GM03348 (cell line): ENCODE data around the gene CD6.

ENCODE experiments used
- DNase-seq: peaks from one replicate; pipeline ENCODE4 v3.0.0; 2012; ENCODE audit warnings: low spot score

The CD6 gene

DNA sequence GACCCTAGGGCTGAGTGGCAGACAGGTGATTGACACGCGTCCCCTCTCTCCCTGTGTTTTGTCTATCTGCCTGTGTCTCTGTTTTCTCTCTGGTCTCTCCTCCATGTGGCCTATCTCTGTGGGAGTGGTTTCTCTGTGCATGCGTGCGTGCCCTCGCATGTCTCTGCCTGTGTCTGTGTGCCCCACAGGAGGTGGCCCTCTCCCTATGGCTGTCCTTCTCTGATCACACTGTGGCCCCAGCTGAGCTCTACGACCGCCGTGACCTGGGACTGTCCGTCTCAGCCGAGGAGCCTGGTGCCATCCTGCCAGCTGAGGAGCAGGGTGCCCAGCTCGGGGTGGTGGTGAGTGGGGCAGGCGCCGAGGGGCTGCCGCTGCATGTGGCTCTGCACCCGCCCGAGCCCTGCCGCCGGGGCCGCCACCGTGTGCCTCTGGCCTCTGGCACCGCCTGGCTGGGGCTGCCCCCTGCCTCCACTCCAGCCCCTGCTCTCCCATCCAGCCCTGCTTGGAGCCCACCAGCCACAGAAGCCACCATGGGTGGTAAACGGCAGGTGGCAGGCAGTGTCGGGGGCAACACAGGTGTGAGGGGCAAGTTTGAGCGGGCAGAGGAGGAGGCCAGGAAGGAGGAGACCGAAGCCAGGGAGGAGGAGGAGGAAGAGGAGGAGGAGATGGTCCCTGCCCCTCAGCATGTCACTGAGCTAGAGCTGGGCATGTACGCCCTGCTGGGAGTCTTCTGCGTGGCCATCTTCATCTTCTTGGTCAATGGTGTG is 35.6 kb upstream of the CD6 start:
- no peak for DNase-seq

DNA sequence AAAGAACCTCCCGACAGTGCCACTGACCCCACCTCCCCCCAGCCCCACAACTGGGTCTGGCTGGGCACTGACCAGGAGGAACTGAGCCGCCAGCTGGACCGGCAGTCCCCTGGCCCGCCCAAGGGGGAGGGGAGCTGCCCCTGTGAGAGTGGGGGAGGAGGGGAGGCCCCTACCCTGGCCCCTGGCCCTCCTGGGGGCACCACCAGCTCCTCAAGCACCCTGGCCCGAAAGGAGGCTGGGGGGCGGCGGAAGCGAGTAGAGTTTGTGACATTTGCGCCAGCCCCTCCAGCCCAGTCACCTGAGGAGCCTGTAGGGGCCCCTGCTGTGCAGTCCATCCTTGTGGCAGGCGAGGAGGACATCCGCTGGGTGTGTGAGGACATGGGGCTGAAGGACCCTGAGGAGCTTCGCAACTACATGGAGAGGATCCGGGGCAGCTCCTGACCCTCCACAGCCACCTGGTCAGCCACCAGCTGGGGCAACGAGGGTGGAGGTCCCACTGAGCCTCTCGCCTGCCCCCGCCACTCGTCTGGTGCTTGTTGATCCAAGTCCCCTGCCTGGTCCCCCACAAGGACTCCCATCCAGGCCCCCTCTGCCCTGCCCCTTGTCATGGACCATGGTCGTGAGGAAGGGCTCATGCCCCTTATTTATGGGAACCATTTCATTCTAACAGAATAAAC is 34.9 kb upstream of the CD6 start:
- no peak for DNase-seq

DNA sequence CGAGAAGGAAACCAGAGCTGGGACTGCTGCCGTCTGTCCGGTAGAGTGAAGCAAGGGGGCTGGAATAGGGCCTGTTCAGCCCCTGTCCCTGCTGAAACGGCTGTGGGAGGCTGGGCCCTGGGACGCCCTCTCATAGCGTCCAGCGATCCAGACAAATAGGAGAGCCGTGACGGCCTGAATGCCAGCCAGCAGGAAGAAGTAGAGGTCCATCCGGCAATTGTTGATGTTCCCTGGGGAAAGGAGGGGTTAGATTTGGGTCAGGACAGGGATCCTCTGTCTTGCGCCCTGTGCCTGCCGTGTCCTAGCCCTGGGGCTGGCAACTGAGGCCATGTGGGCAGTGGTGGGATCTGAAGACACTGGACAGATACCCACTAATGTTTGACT is 34.3 kb upstream of the CD6 start:
- no peak for DNase-seq

DNA sequence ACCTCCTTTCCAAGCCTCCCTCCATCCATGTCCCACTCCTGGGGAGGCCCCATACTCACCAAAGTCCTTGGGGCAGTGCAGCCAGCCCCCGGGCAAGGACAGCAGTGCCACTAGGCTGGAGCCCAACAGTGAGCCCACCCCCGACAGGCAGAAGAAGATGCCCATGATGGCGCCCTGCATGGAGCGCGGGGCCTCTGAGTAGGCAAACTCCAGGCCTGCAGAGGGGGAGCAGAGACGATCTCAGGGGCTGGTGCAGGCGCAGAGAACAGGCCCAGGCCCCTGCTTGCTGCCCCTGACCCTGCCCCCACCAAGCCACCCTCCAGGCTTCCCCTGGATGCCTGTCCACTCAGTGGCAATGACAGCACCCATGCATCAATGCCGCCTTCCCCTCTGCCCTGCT is 33.7 kb upstream of the CD6 start:
- no peak for DNase-seq

DNA sequence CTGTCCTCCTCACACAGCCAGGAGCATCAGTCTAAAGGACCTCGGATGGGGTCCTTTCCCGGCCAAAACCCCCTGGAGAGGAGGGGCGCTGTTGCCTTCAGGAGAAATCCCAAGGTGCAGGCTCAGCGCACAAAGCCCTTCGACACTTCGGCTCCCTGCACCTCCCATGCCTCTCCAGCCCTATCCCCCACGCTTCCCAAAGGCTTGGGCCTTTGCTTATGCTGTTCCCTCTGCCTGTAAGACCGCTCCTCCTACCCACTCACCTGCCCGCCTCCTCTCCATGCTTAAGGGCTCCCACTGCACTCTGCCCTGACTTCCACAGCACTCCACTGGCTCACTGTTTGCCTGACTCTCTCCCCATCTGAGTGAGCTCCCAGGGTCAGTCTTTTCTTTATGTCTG is 33.0 kb upstream of the CD6 start:
- DNase-seq = no peak

DNA sequence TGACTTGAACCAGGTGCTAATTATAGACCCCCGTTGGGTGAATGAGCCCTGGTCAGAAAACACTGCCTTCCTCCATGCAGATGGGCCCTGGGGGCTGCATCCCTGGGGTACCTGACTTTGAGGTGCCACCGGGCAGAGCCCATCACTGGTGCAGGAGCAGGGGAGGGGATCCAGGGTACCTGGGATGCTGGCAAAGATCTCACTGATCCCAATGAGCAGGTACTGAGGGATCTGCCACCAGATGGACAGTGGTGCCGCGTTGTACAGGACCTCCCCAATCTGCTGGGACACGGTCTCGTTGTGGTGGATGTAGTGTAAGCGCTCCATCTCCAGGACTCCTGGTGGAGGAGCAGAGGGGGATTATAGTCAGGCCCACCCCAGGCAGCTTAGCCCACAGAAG is 32.2 kb upstream of the CD6 start:
- DNase-seq = no peak

DNA sequence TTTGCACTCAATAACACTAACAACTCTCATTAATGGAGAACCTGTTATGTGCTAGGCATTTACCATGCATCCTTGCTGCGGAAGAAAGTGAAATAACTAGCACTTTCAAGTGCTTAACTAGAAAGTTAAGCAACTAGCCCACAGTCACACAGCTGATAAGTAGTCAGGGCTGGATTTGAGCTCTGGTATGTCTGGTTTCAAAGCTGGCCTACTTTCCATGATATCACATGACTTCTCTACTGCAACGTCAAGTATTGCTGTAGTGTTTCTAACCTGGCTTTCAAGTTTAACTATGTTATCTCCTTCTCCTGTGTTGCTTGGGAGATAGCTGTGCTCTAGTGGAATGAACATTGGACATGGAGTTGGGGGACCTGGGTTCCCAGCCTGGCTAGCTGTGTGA is 31.6 kb upstream of the CD6 start:
- DNase-seq = no peak

DNA sequence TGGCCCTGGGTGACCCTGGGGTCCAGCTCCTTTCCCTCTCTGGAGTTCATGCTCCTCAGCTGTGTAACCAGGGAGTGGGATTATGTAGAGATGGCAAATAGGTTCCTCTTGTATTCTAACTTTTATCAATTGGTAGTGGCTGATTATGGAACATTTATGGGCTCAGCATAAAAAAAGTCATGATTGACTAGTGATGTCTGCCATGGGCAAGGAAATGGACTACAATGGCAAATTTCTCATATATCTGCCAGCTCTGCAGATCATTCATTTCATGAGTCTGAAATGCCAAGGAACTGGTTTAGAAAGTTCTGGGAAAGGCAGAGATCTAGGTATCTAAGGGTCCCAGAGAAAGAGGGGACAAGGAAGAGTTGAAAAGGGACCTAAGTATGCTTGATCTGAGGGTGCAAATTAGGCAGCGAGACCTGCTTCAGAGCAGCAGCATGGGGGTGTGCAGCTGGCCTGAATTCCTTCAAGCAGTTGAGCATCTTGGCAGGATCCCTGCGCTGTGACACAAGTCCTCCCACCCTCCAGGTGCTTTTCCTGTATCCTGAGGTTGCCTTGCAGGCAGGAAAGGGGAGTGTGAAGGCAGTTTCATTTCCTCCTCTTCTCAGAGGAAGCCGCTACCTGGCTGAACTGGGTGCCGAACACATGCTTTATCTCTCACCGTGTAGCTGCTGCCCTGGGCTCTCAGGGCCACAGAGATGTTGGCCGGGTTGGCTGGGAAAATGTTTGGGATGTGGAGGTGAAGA is 29.9 kb upstream of the CD6 start:
- no peak for DNase-seq

DNA sequence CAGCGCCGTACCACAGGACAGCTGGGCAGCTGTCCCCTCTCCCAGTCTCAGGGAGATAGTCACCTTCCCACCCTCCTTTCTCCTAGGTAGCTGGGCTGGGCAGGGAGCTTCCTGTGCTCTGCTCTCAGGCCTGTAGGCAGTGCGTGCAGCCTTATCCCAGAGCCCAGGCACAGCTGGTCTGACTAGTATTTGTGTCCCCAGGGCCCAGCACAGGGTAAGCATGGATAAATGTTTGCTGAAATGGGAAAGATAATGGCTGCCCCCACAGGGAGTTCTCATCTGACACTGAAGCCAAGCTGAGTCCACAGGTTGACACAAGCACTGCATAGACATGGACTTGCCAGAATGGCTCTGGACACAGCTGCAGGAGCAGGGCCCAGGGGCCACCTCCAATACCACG is 29.3 kb upstream of the CD6 start:
- DNase-seq = no peak

DNA sequence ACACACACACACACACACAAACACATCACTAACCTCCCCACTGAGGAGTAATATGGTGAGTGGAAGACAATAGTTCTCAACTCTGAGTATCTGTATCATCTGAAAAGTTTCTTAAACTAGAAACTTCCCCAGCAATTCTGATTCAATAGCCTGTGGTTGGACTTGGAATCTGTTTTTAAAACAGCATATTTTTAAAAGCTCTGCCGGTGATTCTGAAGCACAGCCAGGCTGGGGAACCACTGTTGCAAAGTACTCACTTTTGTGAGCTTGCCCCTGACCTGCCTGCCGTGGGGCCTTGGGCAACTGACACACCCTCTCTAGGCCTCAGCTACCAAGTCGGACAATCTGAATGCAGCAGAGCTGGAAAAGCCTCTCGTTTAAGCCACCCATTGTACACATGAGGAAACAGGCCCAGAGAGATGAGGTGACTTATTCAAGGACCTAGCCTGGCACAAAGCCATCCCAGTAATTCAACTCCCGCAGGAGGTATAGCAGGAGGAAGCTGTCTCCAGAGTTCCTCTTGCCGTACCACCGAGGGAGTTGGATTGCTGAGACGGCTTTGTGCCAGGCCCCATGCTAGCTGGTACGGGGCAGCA is 28.4 kb upstream of the CD6 start:
- no peak for DNase-seq

DNA sequence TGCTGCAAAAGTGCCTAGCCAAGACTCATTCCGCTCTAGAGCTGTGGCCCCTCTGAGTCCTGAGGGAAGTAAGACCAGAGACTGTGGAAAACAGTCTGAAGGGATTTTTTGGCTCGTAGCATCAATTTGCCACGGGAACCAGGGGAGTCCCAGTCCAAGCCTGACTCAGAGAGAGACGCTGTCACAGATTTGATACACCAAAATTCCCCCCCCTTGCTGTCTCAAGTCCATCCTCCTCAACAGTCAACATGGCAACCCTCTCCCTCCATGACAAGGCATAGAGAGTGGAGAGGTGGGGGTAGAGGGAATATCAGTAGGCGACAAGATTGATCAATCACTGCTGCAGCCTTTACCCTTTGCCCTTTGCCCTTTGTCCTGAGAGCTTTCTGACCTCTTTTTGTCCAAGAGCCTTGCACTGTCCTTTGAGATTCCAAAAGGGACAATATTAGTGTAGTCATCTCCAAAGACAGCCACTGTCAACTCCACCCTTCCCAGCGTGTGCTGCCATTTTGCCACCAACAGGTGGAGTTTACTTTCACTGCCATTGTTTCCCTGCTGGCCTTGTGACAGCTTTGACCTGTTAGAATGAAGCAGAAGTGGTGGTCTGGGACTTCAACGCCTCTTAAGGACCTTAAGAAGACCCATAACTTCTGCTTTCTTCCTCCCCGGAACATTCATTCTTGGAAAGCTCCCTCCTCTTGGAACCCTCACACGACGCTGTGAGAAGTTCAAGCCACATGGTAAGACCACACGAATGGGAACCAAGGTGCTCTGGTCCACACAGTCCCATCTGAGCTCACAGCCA is 26.8 kb upstream of the CD6 start:
- DNase-seq = no peak

DNA sequence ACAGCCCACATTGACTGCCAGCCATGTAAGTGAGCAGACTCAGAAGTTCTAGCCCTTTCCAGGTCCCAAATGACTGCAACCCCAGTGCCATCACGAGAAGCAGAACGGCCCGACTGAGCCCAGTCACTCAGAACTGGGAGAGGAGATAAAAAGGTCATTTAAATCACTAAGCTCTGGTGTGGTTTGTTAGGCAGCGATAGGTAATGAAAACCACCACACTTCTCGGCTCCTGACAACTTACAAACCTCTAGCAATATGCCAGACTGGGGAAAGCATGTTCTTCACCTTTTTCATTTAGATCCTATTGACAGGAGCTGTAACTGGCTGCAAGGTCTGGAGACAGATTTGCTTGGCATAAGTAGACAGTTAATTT is 26.2 kb upstream of the CD6 start:
- no peak for DNase-seq

DNA sequence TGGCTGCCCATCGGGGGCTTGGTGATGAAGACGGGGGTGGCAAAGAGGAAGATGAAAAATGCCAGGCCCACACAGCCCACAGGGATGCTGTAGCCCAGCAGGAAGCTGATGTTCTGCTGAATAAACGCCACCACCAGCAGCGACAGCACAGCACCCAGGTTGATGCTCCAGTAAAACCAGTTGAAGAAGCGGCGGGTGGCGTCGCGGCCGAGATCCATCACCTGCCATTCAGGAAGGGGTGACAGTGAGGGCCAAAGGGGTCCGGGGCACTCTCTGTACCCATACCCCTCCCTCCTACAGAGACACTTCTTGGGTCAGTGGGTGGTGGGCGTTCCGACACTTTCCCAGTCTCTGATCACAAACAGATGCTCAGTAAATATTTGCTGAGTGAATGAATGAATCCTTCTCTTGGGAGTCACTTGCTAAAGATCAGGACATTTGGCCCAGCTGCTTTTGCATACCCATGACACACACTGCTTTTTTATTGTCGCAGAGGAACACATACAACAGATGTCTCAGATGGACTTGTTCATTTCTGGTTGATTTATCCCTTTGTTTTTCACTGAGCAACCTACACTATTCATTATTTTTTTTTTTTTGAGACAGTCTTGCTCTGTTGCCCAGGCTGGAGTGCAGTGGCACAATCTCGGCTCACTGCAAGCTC is 24.7 kb upstream of the CD6 start:
- DNase-seq = no peak

DNA sequence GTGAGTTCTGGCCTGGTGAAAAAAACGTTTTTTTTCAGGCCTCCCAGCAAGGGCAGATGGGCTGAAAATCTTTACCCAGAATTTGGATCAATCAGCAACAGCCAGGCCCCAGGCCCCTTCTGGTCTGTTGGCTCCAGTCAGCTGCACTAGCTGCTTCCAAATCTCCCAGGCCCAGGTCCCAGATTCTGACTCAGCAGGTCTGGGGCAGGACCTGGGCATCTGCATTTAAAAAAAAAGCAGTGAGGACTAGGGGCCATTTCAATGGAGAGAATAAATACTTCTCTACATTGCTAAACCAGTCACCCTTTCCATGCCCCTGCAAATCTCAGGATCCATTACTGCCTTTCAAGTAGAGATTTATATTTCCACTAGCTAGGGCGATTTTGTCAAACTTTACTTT is 23.8 kb upstream of the CD6 start:
- DNase-seq = no peak

DNA sequence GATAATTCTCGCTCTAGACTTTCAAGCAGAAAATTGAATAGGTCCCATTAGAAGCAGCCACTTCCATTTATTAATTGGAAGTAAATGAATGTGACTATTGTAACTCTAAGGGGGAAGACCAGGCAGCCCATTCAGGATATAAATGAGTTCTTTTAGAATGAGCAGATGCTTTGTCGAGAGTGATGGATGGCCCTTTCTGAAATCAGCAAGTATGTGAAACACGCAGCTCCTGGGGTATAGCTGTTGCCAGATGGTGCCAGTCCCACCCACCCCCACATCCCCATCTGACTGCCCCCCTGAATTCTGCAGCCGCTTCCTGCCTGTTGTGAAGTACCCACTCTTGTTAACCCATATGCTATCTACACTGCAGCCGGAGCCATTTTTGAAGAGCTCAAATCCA is 23.2 kb upstream of the CD6 start:
- DNase-seq = no peak

DNA sequence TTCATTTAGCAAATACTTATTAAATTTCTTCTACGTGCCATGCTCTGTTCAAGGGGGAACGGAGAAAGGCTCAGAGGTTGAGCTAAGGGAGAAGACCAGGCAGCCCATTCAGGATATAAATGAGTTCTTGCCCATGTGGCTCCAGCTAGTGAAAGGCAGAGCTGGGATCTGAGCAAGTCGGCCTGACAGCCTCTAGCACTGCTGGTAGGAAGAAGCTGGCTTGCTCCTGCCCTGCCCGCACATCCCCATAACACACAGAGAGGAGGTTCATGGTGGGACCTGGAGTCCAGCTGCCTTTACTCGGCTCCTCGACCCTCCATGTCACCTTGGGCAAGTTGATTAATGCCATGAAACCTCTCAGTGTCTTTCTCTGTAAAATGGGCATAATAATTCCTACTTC is 21.5 kb upstream of the CD6 start:
- DNase-seq = no peak

DNA sequence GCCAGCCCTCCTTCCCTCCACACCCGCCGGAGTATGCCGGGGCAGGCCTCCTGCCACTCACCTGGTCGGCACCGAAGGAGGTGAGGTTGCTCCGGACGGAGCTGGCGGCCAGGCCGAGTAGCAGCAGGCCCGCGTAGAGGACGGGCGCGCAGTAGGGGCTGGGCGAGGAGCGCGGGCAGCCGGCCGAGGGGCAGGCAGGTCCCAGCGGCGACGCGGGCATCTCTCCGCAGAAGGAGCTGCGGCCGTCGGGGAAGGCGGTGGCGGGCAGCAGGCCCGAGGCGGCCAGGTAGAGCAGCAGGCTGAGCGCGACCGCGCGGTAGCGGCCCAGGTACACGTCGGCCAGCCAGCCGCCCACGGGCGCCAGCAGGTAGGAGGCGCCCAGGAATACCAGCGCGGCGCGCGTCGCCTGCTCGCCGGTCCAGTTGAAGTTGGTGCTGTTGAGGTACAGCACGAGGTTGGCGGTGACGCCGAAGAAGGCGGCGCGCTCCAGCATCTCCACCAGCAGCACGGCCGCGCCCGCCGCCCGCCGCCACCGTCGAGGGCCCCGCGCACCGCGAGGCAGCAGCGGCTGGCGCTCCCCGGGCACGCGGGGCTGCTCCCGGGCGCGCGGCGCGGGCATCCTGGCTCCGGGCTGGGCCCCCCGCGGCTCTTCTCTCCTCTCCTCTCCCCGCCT is 20.4 kb upstream of the CD6 start:
- peak; percentile 55 for DNase-seq

DNA sequence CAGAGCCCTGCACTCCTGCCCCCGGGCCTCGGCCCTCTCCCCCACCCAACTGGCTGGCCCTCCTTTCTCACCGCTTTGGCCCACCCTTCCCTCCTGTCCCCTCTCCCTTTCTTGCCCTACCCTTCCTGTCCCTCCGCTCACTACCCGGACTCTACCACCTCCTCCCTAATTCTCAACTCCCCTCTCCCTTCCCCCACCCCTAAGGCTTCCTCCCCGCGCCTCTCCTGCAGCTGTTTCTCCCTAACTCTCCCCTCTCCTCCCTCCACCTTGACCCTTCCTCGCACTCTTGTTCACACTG is 19.9 kb upstream of the CD6 start:
- DNase-seq = peak; percentile 41

DNA sequence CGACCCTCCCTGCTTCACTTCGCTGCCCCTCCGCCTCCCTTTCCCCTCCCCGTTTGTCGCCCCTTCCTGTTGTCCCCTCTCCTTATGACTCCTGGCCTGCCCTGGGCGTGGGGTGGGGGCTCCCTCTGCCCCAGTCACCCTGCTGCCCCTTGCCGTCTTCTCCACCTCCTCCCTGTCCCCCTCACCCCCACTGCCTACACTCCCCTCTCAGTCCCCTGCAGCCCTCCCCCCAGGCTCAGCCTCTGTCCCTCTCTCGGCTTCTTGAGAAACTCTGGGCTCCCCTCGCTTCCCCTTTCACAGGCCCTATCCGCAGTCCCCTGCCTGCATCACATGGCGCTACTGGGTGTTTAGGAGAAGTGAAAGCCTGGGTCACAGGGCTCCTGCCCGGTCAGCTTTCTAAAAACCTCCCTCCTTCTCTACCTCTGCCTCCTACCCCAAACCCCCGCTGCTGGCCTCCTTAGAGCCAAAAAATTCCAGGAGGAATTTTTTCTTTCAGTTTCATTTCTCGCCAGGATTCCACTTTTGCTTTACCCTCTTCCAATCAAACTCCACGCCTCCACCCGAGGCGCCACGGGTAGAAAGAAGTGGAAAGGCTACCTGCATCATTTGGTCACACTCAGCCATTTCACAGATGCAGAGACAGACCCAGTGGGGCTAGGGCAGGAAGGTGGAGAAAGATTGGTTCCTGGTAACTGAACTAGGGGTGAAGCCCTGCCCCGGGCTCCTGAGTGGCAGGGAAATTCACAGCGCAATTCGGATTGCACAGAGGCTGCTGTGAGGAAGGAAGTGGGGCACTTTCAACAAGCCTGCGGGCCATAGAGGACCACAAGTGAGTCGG is 19.4 kb upstream of the CD6 start, which contains the start of gene SLC15A3:
SLC15A3 (minus strand) TSS at position 273 of the 838 bp plus-strand sequence. CDS start 625 bp downstream, outside the sequence.
- DNase-seq = peak; percentile 67

DNA sequence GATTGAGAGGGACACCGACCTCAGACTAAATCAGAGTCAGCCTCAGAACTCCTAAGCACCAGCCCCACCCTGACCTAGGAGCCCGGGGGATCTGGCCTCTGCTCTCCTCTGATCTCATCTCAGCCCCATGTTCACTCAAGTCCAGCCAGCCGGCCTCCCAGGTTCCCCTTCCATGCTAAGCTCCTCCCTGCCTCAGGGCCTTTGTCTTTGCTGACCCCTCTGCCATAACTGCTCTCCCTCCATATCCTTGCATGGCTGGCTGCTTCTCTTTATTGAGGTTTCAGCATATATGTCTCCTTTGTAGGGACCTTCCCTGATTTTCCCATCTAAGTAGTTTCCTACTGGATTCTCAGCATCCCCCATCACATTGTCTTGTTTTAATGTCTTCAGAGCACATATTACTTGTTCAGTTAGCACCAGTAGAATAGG is 18.7 kb upstream of the CD6 start:
- no peak for DNase-seq
